NT2/D1 (cell line): Measurements from ENCODE around the gene DMD.
"Not testable (repeated sequence)": the region's sequence is repeated elsewhere in the genome, so short reads cannot be mapped to it uniquely, and the experiment has no call there.

Experiments used
- DNase-seq: peaks from one replicate; pipeline ENCODE4 v3.0.0-alpha.2; 2011; ENCODE audit warnings: low read depth, low spot score
- H3K27me3 ChIP-seq: 2 replicates; pipeline ENCODE4 v1.6.0; 2011; ENCODE audit warnings: mild to moderate bottlenecking; ENCODE audit not compliant: insufficient read length, insufficient read depth
- H3K36me3 ChIP-seq: 2 replicates; pipeline ENCODE4 v1.6.1; 2011; ENCODE audit warnings: mild to moderate bottlenecking, low read length, mixed read lengths; ENCODE audit not compliant: insufficient read depth, insufficient read length
- H3K4me1 ChIP-seq: 2 replicates; pipeline ENCODE4 v1.5.1; 2011; ENCODE audit not compliant: insufficient read depth, insufficient read length
- H3K4me3 ChIP-seq: 2 replicates; pipeline ENCODE4 v1.5.1; 2011; ENCODE audit warnings: low read depth; ENCODE audit not compliant: insufficient read length
- H3K9ac ChIP-seq: 2 replicates; pipeline ENCODE4 v1.6.0; 2011; ENCODE audit warnings: low read depth; ENCODE audit not compliant: insufficient read length
- H3K9me3 ChIP-seq: 2 replicates; pipeline ENCODE4 v1.5.1; 2011; ENCODE audit warnings: mild to moderate bottlenecking, low read length; ENCODE audit not compliant: insufficient read depth
- SUZ12 ChIP-seq: IDR thresholded peaks from 2 replicates; pipeline ENCODE4 v1.6.1; 2011; ENCODE audit not compliant: insufficient read length, insufficient read depth; ENCODE audit errors: extremely low read depth
- YY1 ChIP-seq: IDR thresholded peaks from 2 replicates; pipeline ENCODE4 v1.6.1; 2011; ENCODE audit not compliant: insufficient read length, insufficient read depth
- ZNF274 ChIP-seq: IDR thresholded peaks from 2 replicates; pipeline ENCODE4 v1.6.1; 2011; ENCODE audit warnings: mild to moderate bottlenecking, low read depth, low read length

The DMD gene

DNA sequence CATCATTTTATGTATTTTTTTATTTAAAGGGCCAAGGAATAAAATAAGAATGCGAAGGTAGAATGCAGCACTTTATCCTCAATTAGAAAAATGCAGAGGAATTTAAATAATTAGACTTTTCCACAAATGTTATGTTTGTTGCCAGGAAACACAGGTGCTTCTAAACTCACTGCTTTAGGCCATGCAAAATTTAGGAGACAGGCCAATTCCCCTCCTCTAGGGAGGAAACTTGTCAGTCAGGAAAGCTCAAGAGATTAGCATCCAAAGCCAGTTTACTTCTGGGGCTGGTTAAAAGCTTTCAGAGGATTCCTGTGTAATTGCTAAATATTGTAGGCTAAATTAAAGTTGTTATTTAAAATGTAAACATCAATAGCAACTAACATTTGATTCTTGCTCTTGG lies 124.5 kb downstream of the DMD start:
- no peaks in the 10 kb centered on the region for H3K36me3 ChIP-seq
- H3K9ac ChIP-seq, result no peak overlapping the region
- H3K4me1 ChIP-seq, result no peaks in the 10 kb centered on the region
- no peaks in the 10 kb centered on the region for H3K9me3 ChIP-seq
- peak; percentile 15 for DNase-seq
- TF ChIP-seq ZNF274, result no peak
- no peak for TF ChIP-seq SUZ12
- no peak for TF ChIP-seq YY1
- H3K27me3 ChIP-seq, result no peaks in the 10 kb centered on the region
- H3K4me3 ChIP-seq, result no peak overlapping the region

DNA sequence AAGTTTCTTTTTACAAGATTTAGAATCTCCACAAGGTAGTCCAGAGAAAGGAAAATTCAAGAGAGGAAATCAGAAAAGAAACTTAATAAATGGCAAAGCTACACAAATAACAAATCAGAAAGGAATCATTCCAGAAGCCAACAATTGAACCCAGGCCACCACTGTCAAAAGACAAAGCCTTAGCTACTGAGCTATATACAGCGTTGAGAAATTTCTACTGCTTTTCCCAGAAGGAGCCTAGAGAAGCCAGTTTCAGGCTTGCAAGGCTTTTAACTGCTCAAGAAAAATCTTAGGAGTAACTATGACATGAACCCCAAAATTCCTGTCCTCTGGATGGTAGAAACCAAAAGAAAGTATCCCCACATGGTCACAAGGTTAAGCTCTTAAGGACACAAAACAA lies 129.0 kb downstream of the DMD start:
- Histone ChIP-seq H3K9me3 (peaks cover under 1% of the 10 kb centered on the region; the same call in 1 of the 2 replicates), H3K36me3 (no peaks in the 10 kb centered on the region), H3K9ac (no peak overlapping the region), H3K27me3 (no peaks in the 10 kb centered on the region), H3K4me3 (no peak overlapping the region), H3K4me1 (no peaks in the 10 kb centered on the region)
- DNase-seq, result no peak
- TF ChIP-seq SUZ12, result no peak
- no peak for TF ChIP-seq ZNF274
- TF ChIP-seq YY1, result no peak

DNA sequence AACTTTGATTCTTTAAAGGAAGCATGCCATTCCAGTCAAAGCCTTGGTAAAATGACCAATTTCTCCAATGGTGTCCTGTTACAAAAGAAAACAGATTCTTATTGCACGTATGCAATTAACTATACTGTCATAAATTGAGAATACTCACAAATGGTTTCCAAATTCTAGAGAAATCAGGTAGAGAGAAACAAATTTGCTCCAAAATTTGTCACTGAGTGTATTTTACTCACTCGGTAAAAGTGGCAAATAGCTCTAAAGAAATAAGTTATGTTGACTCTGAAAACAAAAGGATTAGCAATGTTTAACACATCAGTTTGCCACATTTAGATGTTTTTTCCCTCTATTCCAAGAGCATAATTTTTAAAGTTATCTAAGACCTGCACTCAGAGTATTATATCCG lies 133.1 kb downstream of the DMD start:
- no peaks in the 10 kb centered on the region for H3K4me1 ChIP-seq
- peaks cover 4% of the 10 kb centered on the region; the same call in 1 of the 2 replicates for H3K9me3 ChIP-seq
- no peak for DNase-seq
- H3K9ac ChIP-seq, result no peak overlapping the region
- H3K4me3 ChIP-seq, result no peak overlapping the region
- H3K36me3 ChIP-seq, result no peaks in the 10 kb centered on the region
- no peaks in the 10 kb centered on the region for H3K27me3 ChIP-seq
- no peak for TF ChIP-seq YY1
- no peak for TF ChIP-seq SUZ12

- not testable (repeated sequence) for H3K4me1 ChIP-seq, H3K36me3 ChIP-seq, DNase-seq, H3K4me3 ChIP-seq, H3K9ac ChIP-seq, H3K9me3 ChIP-seq, H3K27me3 ChIP-seq
These were observed 137.7 kb downstream of the DMD start for GRCh38 chrX:33073660-33074059.

- no peak overlapping the region for H3K4me3 ChIP-seq
- no peak overlapping the region for H3K9ac ChIP-seq
- TF ChIP-seq ZNF274, result no peak
- TF ChIP-seq YY1, result no peak
- TF ChIP-seq SUZ12, result no peak
- no peak for DNase-seq
- no peaks in the 10 kb centered on the region for H3K36me3 ChIP-seq
- no peaks in the 10 kb centered on the region for H3K27me3 ChIP-seq
- H3K9me3 ChIP-seq, result no peaks in the 10 kb centered on the region
- H3K4me1 ChIP-seq, result no peaks in the 10 kb centered on the region
These were observed 145.9 kb downstream of the DMD start for GRCh38 chrX:33065415-33065814.

DNA sequence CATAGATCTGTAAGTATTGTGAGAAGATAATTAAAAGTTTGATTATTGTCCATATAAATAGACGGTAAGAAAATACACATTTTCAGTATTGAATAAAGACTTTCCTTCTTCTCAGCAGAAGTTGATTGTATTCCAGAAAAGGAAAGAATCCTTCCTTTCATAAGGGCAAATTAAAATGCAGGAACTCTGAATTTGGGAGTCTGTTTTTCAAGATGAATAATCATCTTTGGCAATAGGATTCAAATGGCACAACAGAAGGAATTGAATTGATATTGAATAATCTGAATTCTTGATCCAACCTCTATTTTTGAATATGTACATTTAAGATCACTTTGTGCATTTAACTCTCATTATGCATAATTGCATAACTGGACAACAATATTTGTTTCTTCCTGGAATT lies 149.3 kb downstream of the DMD start:
- Histone ChIP-seq H3K9ac (no peak overlapping the region), H3K9me3 (no peaks in the 10 kb centered on the region), H3K4me1 (no peaks in the 10 kb centered on the region), H3K36me3 (no peaks in the 10 kb centered on the region), H3K27me3 (no peaks in the 10 kb centered on the region), H3K4me3 (no peak overlapping the region)
- no peak for DNase-seq
- TF ChIP-seq SUZ12 (no peak), ZNF274 (no peak), YY1 (no peak)

GRCh38 chrX:33053001-33053400 lies 158.3 kb downstream of the DMD start:
- Histone ChIP-seq H3K27me3 (no peaks in the 10 kb centered on the region), H3K36me3 (no peaks in the 10 kb centered on the region), H3K4me3 (no peak overlapping the region), H3K9ac (no peak overlapping the region), H3K9me3 (no peaks in the 10 kb centered on the region), H3K4me1 (no peaks in the 10 kb centered on the region)
- no peak for DNase-seq
- TF ChIP-seq YY1, result no peak
- no peak for TF ChIP-seq SUZ12
- TF ChIP-seq ZNF274, result no peak

DNA sequence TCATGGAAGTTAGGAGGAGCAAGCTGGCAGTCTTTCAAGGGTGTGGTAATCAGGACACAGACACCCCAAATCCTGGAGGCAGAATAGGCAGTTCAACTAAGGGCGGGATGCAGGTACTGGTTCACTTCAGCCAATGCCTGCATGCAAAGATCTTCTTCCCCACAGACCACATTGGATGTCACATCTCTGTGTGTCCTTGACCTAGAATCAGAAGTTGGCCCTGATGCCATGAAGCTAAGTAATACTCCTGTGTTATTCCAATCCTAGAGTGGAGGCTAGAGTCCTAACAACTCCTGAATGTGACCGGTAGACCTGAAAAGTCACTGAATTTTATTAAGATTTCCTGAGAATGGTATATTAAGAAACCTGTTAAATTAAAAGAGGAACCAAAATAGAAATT lies 165.5 kb downstream of the DMD start:
- no peak for TF ChIP-seq ZNF274
- TF ChIP-seq YY1, result no peak
- TF ChIP-seq SUZ12, result no peak
- Histone ChIP-seq H3K9me3 (no peaks in the 10 kb centered on the region), H3K4me3 (no peak overlapping the region), H3K27me3 (no peaks in the 10 kb centered on the region), H3K4me1 (no peaks in the 10 kb centered on the region), H3K36me3 (no peaks in the 10 kb centered on the region), H3K9ac (no peak overlapping the region)
- no peak for DNase-seq
